ENCODE data around the gene RAP1B. TPM values are rescaled to one million over a fixed set of nuclear protein-coding genes. Genes with fewer than 3 reads are reported as not detected.

The RAP1B gene
- total and polyA plus RNA-seq, 2 of the 13 experiments (the other 11 are each of a cell fraction or from before 2014, with no cell fraction given), result 71.1 to 92.7 TPM

DNA sequence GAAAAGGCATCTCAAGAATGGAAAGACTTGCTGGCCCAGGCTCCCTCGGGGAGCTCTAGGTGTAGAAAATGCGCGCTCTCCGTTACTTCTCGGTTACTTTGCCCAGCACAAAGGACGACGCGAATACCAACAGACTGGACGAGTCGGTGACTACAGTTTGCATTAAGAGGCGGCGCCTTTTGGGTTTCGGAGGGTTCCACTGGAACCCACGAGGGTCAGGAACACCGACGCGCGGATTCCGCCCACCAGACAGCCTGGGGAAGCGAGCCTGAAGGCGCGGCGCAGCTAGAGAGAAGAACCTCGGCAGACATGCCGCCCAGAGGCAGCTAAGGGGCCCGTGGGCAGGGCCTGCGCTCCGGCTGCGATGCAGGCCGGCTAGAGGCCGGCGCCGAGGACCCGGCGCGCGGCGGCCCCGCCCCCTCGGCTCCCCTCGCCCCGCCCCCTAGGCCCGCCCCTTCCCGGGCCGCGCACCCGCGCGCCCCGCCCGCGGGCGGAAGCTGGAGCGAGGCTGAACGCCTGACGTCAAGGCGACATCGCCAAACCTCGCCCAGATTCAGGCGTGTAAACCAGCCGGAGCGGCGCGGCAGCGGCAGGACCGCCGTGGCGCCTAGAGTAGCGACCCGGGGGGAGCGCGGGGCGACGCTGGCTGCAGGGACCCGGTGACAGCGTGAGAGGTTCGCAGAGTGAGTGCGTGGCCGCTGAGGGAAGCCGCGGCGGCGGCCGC lies at the start of gene RAP1B (continued):
- TF ChIP-seq NFKB2 (CRISPR knock-in tag; IDR thresholded peaks at IDR 0.05; ENCODE audit: borderline replicate concordance) (peak; percentile 59; the same call in 1 of the 2 replicates), HNRNPLL (IDR thresholded peaks at IDR 0.05; ENCODE audit: low read depth, low read length, poor library complexity, severe bottlenecking) (peak; percentile 75), ZNF704 (CRISPR knock-in tag; IDR thresholded peaks at IDR 0.05; ENCODE audit: borderline replicate concordance) (peak; percentile 56), ZFP82 (CRISPR knock-in tag; IDR thresholded peaks at IDR 0.05; ENCODE audit: borderline replicate concordance) (0 out of 2 replicates have a peak, but pooled peaks have one; percentile 58), KDM5A (IDR thresholded peaks at IDR 0.05; ENCODE audit: borderline replicate concordance, low read length) (peak; percentile 33; the same call in 1 of the 2 replicates), SP5 (CRISPR knock-in tag; IDR thresholded peaks at IDR 0.05; ENCODE audit: borderline replicate concordance, low read depth) (0 out of 2 replicates have a peak, but pooled peaks have one; percentile 29), AKAP8 (CRISPR knock-in tag; IDR thresholded peaks at IDR 0.05) (0 out of 2 replicates have a peak, but pooled peaks have one; percentile 29), SKI (IDR thresholded peaks at IDR 0.05; ENCODE audit: partially characterized antibody) (peak; percentile 26), REST (IDR thresholded peaks at IDR 0.05; ENCODE audit: borderline replicate concordance in 1 of 2, low read depth in 1 of 2, low read length in 2 of 2) (peak in 1 of 2 experiments; percentile 7; a peak in 1 of 4 replicates), KLF6 (CRISPR knock-in tag; IDR thresholded peaks at IDR 0.05) (0 out of 2 replicates have a peak, but pooled peaks have one; percentile 25), NFE2L1 (CRISPR knock-in tag; IDR thresholded peaks at IDR 0.05; ENCODE audit: borderline replicate concordance) (no peak), EED (CRISPR knock-in tag; IDR thresholded peaks at IDR 0.05) (no peak), ZFY (CRISPR knock-in tag; IDR thresholded peaks at IDR 0.05) (peak; percentile 90), STAG1 (CRISPR knock-in tag; IDR thresholded peaks at IDR 0.05) (0 out of 2 replicates have a peak, but pooled peaks have one; percentile 17), ZNF567 (CRISPR knock-in tag; IDR thresholded peaks at IDR 0.05; ENCODE audit: borderline replicate concordance) (no peak), ZNF605 (CRISPR knock-in tag; IDR thresholded peaks at IDR 0.05) (peak; percentile 53), HMG20A (CRISPR knock-in tag; IDR thresholded peaks at IDR 0.05; ENCODE audit: borderline replicate concordance) (0 out of 2 replicates have a peak, but pooled peaks have one; percentile 29)
- TF ChIP-seq, protein P1, sequence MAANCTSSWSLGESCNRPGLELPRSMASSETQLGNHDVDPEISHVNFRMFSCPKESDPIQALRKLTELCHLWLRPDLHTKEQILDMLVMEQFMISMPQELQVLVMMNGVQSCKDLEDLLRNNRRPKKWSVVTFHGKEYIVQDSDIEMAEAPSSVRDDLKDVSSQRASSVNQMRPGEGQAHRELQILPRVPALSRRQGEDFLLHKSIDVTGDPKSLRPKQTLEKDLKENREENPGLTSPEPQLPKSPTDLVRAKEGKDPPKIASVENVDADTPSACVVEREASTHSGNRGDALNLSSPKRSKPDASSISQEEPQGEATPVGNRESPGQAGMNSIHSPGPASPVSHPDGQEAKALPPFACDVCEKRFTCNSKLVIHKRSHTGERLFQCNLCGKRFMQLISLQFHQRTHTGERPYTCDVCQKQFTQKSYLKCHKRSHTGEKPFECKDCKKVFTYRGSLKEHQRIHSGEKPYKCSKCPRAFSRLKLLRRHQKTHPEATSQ (CRISPR knock-in tag; IDR thresholded peaks at IDR 0.05; ENCODE audit: borderline replicate concordance), result 0 out of 2 replicates have a peak, but pooled peaks have one; percentile 56
- TF ChIP-seq, protein P2, sequence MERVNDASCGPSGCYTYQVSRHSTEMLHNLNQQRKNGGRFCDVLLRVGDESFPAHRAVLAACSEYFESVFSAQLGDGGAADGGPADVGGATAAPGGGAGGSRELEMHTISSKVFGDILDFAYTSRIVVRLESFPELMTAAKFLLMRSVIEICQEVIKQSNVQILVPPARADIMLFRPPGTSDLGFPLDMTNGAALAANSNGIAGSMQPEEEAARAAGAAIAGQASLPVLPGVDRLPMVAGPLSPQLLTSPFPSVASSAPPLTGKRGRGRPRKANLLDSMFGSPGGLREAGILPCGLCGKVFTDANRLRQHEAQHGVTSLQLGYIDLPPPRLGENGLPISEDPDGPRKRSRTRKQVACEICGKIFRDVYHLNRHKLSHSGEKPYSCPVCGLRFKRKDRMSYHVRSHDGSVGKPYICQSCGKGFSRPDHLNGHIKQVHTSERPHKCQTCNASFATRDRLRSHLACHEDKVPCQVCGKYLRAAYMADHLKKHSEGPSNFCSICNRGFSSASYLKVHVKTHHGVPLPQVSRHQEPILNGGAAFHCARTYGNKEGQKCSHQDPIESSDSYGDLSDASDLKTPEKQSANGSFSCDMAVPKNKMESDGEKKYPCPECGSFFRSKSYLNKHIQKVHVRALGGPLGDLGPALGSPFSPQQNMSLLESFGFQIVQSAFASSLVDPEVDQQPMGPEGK (CRISPR knock-in tag; IDR thresholded peaks at IDR 0.05), result peak; percentile 32; the same call in 1 of the 2 replicates

Measured in HepG2 (cell line).